Right lobe of liver (tissue), 4 donors: ENCODE results near the gene KCNIP1.
A peak's percentile ranks its signal among the peaks of the same experiment; 100 is the strongest.

Source experiments
- POLR2A ChIP-seq: fragments of 450-650 bp; IDR thresholded peaks from one replicate; pipeline ENCODE4 v1.6.1; 2017; ENCODE audit warnings: antibody characterized with exemption, mild to moderate bottlenecking
- TF ChIP-seq, protein P1 (sequence below), 4 donors: fragments of 200-600 bp in 3 of 4; fragments of 450-650 bp in 1 of 4; IDR thresholded peaks; one replicate each; pipeline versions ENCODE4 v1.5.1 to v1.8.0; 2016 to 2022; ENCODE audit warnings: antibody characterized with exemption in 4 of 4, mild to moderate bottlenecking in 2 of 4
- donor health status: DM: no; HTN: no; CAD: no.
- donor health status: DM: no; HTN: no; CAD: no.
- donor health status: DM: no; HTN: yes; CAD: no.

DNA sequence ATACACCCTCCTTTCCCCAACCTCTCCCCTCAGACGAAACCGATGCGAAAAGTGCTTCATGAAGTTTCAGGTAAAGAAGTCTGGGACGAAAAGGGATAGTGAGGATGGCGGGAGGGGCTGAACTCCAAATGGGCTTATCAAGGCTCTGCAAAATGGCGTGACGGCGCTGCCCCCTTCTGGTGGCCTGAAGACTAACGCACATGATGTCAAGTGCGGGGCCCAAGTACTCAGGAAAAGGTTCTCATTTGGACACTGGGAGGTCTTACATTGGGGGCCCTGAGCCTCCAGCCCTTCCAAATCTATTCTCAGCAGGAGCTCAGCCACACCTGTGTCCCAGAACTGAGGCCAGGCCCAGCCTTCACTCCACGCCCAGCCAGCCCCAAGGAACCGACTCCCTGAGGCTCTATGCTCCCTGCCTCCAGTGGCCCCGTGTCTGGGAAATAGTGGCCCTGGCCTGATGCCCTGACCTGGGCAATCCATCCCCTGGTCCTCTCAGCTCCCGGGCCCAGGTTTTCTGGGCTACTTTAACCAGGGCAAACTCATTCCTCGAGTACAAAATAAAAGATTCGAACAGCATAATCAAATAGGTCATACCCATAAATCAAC, 119.9 kb downstream of the KCNIP1 start:
- TF ChIP-seq, protein P1, sequence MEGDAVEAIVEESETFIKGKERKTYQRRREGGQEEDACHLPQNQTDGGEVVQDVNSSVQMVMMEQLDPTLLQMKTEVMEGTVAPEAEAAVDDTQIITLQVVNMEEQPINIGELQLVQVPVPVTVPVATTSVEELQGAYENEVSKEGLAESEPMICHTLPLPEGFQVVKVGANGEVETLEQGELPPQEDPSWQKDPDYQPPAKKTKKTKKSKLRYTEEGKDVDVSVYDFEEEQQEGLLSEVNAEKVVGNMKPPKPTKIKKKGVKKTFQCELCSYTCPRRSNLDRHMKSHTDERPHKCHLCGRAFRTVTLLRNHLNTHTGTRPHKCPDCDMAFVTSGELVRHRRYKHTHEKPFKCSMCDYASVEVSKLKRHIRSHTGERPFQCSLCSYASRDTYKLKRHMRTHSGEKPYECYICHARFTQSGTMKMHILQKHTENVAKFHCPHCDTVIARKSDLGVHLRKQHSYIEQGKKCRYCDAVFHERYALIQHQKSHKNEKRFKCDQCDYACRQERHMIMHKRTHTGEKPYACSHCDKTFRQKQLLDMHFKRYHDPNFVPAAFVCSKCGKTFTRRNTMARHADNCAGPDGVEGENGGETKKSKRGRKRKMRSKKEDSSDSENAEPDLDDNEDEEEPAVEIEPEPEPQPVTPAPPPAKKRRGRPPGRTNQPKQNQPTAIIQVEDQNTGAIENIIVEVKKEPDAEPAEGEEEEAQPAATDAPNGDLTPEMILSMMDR (IDR thresholded peaks at IDR 0.05): peak; percentile 40 to 51 (median 48)
- no peak for TF ChIP-seq POLR2A
